Stomach smooth muscle (tissue), 2 donors: ENCODE measurements around the gene PSMD7.
"Not testable (repeated sequence)": the region's sequence is repeated elsewhere in the genome, so short reads cannot be mapped to it uniquely, and the experiment has no call there.

ENCODE experiments used
- H3K27ac ChIP-seq: one replicate; pipeline ENCODE4 v1.7.0; 2013; ENCODE audit warnings: mild to moderate bottlenecking, low read length, inconsistent platforms
- H3K27me3 ChIP-seq, 2 donors: one replicate each; pipeline ENCODE4 v1.7.0; 2013; ENCODE audit warnings: low read length in 2 of 2; ENCODE audit not compliant: insufficient read depth in 2 of 2, control insufficient read depth in 1 of 2
- H3K36me3 ChIP-seq, 2 donors: one replicate each; pipeline ENCODE4 v1.7.0; 2013; ENCODE audit warnings: low read length in 2 of 2; ENCODE audit not compliant: control insufficient read depth in 2 of 2, insufficient read depth in 2 of 2
- H3K4me1 ChIP-seq: one replicate; pipeline ENCODE4 v1.7.0; 2013; ENCODE audit warnings: low read length; ENCODE audit not compliant: control insufficient read depth, insufficient read depth
- H3K4me3 ChIP-seq, 2 donors: one replicate each; pipeline ENCODE4 v1.7.0; 2013; ENCODE audit warnings: low read length in 2 of 2
- H3K9ac ChIP-seq, 2 donors: one replicate each; pipeline ENCODE4 v1.7.0; 2013; ENCODE audit warnings: low read length in 2 of 2, mild to moderate bottlenecking in 1 of 2
- H3K9me3 ChIP-seq, 2 donors: one replicate each; pipeline ENCODE4 v1.7.0; 2013; ENCODE audit warnings: low read length in 2 of 2; ENCODE audit not compliant: control insufficient read depth in 2 of 2
- donor health status: healthy.
- donor health status: Pancreatic carcinoma.

PSMD7 gene

GRCh38 chr16:74309789-74310781, 13.5 kb downstream of the PSMD7 start:
- Histone ChIP-seq H3K36me3 (peaks cover 10 to 21% of the 10 kb centered on the region in 2 donors), H3K9ac (no peak overlapping the region), H3K27me3 (no peaks in the 10 kb centered on the region), H3K4me3 (no peak overlapping the region), H3K27ac (no peak overlapping the region), H3K4me1 (no peaks in the 10 kb centered on the region), H3K9me3 (no peaks in the 10 kb centered on the region)

- H3K4me1 ChIP-seq, result no peaks in the 10 kb centered on the region
- H3K27ac ChIP-seq, result no peak overlapping the region
- H3K9ac ChIP-seq, result no peak overlapping the region
- H3K36me3 ChIP-seq, result peaks cover 0 to 3% of the 10 kb centered on the region in 2 donors
- H3K27me3 ChIP-seq, result no peaks in the 10 kb centered on the region
- no peaks in the 10 kb centered on the region for H3K9me3 ChIP-seq
- no peak overlapping the region for H3K4me3 ChIP-seq
Measured at GRCh38 chr16:74315059-74315458, 18.4 kb downstream of the PSMD7 start.

DNA sequence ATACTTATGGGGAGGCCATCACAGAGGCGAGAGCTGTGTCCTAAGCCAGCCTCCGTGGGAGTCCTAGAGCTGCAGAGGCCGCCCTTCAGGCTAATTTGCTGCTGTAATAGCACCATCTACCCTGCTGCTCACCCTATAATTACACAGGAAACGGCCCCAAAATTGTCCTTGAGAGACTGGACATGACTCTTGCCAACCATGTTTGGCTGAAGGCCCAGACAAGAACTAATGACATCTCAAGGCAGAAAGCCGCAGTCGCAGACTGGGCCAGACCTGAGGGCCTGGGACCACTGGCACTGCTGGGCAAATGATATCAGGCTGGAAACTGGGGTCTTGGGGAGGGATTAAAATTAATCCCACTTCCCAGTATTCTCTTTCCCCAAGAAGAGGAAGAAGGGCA, 24.1 kb downstream of the PSMD7 start:
- no peaks in the 10 kb centered on the region for H3K27me3 ChIP-seq
- H3K9me3 ChIP-seq, result no peaks in the 10 kb centered on the region
- peaks cover 2% of the 10 kb centered on the region for H3K4me1 ChIP-seq
- no peak overlapping the region for H3K9ac ChIP-seq
- no peak overlapping the region for H3K4me3 ChIP-seq
- H3K36me3 ChIP-seq, result peaks cover 0 to 7% of the 10 kb centered on the region in 2 donors
- no peak overlapping the region for H3K27ac ChIP-seq

DNA sequence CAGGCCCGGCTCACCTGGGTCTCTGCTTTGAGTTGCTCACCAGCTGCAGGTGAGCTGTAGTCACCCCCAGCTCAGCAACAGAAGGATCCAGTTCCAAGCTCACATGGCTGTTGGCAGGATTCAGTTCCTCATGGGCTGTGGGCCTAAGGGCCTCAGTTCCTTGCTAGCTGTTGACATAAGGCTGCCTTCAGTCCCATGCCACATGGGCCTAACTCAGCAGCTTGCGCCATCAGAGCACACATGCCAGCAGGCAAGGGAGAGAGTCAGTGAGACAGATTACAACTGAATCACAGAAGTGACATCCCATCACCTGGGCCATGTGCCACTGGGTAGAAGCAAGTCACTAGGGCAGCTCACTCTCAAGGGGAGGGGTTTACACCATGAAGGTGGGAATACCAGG, 24.7 kb downstream of the PSMD7 start:
- Histone ChIP-seq H3K27me3 (no peaks in the 10 kb centered on the region), H3K36me3 (peaks cover 0 to 8% of the 10 kb centered on the region in 2 donors), H3K9me3 (no peaks in the 10 kb centered on the region), H3K4me1 (peaks cover 2% of the 10 kb centered on the region), H3K27ac (no peak overlapping the region), H3K9ac (no peak overlapping the region), H3K4me3 (no peak overlapping the region)

GRCh38 chr16:74322301-74322710, 25.7 kb downstream of the PSMD7 start:
- Histone ChIP-seq H3K9me3 (no peaks in the 10 kb centered on the region), H3K4me1 (peaks cover 2% of the 10 kb centered on the region), H3K4me3 (no peak overlapping the region), H3K27ac (no peak overlapping the region), H3K9ac (no peak overlapping the region), H3K27me3 (no peaks in the 10 kb centered on the region), H3K36me3 (peaks cover 0 to 11% of the 10 kb centered on the region in 2 donors)

- H3K4me1 ChIP-seq, H3K4me3 ChIP-seq, H3K27me3 ChIP-seq, H3K9me3 ChIP-seq, H3K27ac ChIP-seq, H3K9ac ChIP-seq: not testable (repeated sequence)
- peaks cover 0 to 15% of the 10 kb centered on the region in 2 donors for H3K36me3 ChIP-seq
Measured at GRCh38 chr16:74324777-74325176, 28.2 kb downstream of the PSMD7 start.

GRCh38 chr16:74325641-74326040, 29.0 kb downstream of the PSMD7 start:
- Histone ChIP-seq H3K36me3 (peaks cover 0 to 18% of the 10 kb centered on the region in 2 donors), H3K9ac (no peak overlapping the region), H3K27ac (no peak overlapping the region), H3K4me1 (peaks cover 2% of the 10 kb centered on the region), H3K4me3 (no peak overlapping the region), H3K9me3 (no peaks in the 10 kb centered on the region), H3K27me3 (no peaks in the 10 kb centered on the region)

- not testable (repeated sequence) for H3K9me3 ChIP-seq, H3K27ac ChIP-seq, H3K4me1 ChIP-seq, H3K4me3 ChIP-seq, H3K9ac ChIP-seq, H3K27me3 ChIP-seq
- peaks cover 0 to 28% of the 10 kb centered on the region in 2 donors for H3K36me3 ChIP-seq
Measured at GRCh38 chr16:74328346-74328745, 31.7 kb downstream of the PSMD7 start.

DNA sequence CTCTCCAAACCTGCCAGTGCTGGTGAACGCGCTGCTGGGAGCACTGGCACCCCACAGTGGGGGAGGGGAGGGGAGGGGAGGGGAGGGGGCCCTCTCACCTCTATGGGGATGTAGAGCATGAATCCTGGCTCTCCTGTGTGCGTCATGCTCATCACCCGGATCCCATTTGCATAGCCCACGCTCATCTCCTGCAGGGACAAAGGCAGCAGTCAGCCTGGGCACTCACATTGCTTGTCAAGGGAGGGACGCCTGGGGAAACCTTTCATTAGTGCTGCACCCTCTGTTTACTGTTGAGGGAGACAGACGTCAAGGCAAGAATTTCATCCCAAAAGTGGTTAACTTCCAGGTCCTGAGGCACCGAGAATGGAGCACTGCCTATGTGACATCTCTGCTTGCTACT, 35.9 kb downstream of the PSMD7 start:
- H3K9me3 ChIP-seq, H3K27ac ChIP-seq, H3K27me3 ChIP-seq, H3K4me3 ChIP-seq, H3K9ac ChIP-seq, H3K4me1 ChIP-seq: not testable (repeated sequence)
- H3K36me3 ChIP-seq, result peaks cover 0 to 20% of the 10 kb centered on the region in 2 donors

DNA sequence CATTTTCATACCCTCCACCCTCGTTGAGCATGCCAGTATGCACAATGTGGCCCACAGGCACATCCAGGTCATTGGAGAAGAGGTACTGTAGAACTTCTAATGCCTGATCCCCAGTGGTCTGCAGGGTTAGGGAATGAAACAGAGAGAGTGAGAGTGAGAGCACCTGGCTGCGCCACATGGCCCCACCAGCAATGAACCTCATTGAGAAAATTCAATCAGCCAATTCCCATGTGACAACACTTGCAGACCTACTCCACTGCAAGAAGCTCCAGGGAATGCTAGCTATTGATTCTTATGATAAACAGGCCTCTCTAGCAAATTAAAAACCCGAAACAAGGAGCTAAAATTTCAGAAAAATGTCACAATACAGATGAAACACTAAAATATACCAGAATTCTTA, 40.9 kb downstream of the PSMD7 start:
- H3K27ac ChIP-seq, H3K27me3 ChIP-seq, H3K4me3 ChIP-seq, H3K9me3 ChIP-seq, H3K9ac ChIP-seq, H3K36me3 ChIP-seq, H3K4me1 ChIP-seq: not testable (repeated sequence)

- not testable (repeated sequence) for H3K4me1 ChIP-seq, H3K36me3 ChIP-seq, H3K9ac ChIP-seq, H3K27me3 ChIP-seq, H3K9me3 ChIP-seq, H3K27ac ChIP-seq, H3K4me3 ChIP-seq
Measured at GRCh38 chr16:74339226-74339625, 42.6 kb downstream of the PSMD7 start.
